ENCODE data around the gene WASL. TPM values are rescaled to one million over a fixed set of nuclear protein-coding genes. Genes with fewer than 3 reads are reported as not detected.
"Not testable (repeated sequence)": the region's sequence is repeated elsewhere in the genome, so short reads cannot be mapped to it uniquely, and the experiment has no call there.

WASL gene
- polyA plus RNA-seq (ENCODE audit: low read depth in 6 of 6) = 1 to 10 TPM in 5 of 6 donors, under 1 TPM in 1; 0.63 to 3.9 (median 3.3) TPM

DNA sequence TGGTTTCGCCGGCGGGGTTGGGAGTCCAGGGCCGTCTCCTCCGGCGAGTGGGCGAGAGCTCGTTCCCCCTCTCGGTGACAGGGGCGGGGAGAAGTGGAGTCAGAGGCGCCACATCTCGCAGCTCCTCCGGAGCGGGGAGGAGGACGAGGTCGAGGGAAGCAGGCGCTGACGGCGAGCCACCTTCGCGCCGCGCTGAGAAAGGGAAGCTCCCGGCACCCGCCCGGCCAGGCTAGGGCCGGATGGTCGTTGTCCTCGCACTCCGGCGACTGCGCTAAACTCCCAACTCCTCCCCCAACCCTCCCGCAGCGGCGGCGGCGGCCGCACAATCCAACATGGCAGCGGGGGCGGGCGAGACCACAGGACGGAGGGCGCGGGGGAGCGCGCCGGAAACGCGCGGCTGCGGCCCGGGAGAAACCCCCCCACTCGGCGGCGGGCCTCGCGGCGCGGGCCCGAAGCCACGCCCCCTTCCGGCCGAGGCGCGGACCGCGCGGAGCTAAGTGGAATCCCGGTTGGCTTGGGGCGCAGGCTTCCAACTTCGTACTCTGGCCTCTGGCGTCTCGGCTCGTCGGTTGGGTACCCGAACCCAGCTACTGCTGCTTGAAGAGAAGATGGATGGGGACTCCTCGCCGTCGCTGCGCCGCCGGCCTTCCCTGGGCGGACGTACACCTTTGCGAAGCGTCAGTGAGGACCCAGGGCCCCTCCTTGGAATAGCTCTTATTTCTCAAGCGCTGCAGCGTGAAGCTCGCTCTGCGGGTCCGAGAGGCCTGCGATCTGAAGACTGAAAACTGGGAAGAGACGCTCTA, at the start of gene WASL:
TSS of gene WASL (minus strand) at position 270 of the 803 bp plus-strand sequence. CDS start at position 1, 269 bp downstream.
- Mint-ChIP-seq H3K4me3 (peak within 1 kb of the TSS; percentile 76 to 97 (median 94)), H3K4me1 (peaks cover 40 to 50% (median 48%) of the 10 kb centered on the region in 3 donors), H3K9me3 (no peaks in the 10 kb centered on the region), H3K27ac (peak within 1 kb of the TSS; percentile 90 to 96 (median 93)), H3K36me3 (no peaks in the 10 kb centered on the region), H3K27me3 (no peaks in the 10 kb centered on the region)
- peak; percentile 81 for ATAC-seq (ENCODE audit: low read depth in 2 of 2)
- peak; percentile 91 for DNase-seq

DNA sequence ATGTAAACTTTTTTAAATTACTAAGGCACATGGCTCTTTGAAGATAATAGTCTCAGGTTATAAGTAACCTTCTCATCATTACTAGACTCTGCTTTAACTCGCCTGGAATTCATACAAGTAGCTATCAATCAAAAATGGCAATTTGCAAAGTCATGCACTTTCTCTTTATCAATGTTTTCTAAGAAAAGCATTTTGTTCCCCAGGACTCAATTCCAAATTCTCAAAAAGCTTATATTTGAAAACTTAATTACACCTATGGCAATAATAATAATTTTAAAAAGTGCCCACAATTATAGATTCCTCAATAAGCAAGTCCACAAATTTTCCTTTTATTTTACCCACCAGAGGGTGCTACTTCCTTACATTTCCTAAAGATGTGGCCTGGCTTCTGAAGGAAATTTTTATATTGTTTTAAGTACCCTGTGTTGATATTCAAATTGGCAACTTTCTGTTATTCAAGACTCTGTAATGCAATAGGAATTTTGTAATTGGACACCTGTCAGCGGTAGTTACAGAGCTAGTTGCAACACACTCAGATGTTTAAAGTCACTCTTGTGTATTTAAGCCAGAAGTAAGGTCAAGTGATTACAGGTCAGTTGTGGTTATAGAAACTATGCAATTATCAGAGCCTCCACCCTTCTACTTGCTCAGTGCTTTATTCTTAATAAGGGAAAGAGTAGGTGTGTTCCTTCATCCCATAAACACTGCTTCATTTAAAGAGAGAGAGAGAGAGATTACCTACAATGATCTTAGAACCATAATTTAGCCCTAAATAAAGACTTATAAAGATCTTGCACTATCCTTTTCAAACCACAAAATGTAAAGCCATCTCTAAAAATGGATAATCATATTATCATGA, 49.1 kb upstream of the WASL start:
- H3K4me1 Mint-ChIP-seq = no peaks in the 10 kb centered on the region
- no peak overlapping the region for H3K27ac Mint-ChIP-seq
- no peak overlapping the region for H3K4me3 Mint-ChIP-seq
- H3K36me3 Mint-ChIP-seq = peaks cover 0 to 7% of the 10 kb centered on the region in 2 donors
- DNase-seq (no peak), ATAC-seq (ENCODE audit: low read depth in 2 of 2) (no peak)
- H3K9me3 Mint-ChIP-seq = peaks cover 0 to 2% (median 0%) of the 10 kb centered on the region in 7 donors
- H3K27me3 Mint-ChIP-seq = peaks cover 0 to 10% (median 5%) of the 10 kb centered on the region in 3 donors

GRCh38 chr7:123796568-123796967, 47.8 kb upstream of the WASL start:
- Mint-ChIP-seq H3K4me3 (no peak overlapping the region), H3K27me3 (peaks cover 0 to 10% (median 5%) of the 10 kb centered on the region in 3 donors), H3K36me3 (peaks cover 0 to 7% of the 10 kb centered on the region in 2 donors), H3K27ac (no peak overlapping the region), H3K9me3 (peaks cover 0 to 2% (median 0%) of the 10 kb centered on the region in 7 donors), H3K4me1 (no peaks in the 10 kb centered on the region)
- no peak for DNase-seq
- no peak for ATAC-seq (ENCODE audit: low read depth in 2 of 2)

GRCh38 chr7:123795917-123796316, 47.1 kb upstream of the WASL start:
- peaks cover 0 to 10% (median 5%) of the 10 kb centered on the region in 3 donors for H3K27me3 Mint-ChIP-seq
- H3K4me1 Mint-ChIP-seq = no peaks in the 10 kb centered on the region
- no peak overlapping the region for H3K4me3 Mint-ChIP-seq
- H3K9me3 Mint-ChIP-seq = peaks cover 0 to 2% (median 0%) of the 10 kb centered on the region in 7 donors
- no peak overlapping the region for H3K27ac Mint-ChIP-seq
- DNase-seq (no peak), ATAC-seq (ENCODE audit: low read depth in 2 of 2) (no peak)
- peaks cover 0 to 7% of the 10 kb centered on the region in 2 donors for H3K36me3 Mint-ChIP-seq

DNA sequence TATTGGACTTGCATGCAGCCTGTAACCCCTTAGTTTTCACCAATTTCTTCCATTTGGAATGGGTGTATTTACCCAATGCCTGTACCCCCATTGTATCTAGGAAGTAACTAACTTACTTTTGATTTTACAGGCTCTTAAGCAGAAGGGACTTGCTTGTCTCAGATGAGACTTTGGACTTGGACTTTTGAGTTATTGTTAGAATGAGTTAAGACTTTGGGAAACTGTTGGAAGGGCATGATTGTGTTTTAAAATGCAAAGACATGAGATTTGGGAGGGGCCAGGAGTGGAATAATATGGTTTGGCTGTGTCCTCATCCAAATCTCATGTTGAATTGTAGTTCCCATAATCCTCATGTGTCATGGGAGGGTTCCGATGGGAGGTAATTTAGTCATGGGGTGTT, 46.3 kb upstream of the WASL start:
- not testable (repeated sequence) for H3K27ac Mint-ChIP-seq; DNase-seq; H3K9me3 Mint-ChIP-seq; H3K27me3 Mint-ChIP-seq; ATAC-seq (ENCODE audit: low read depth in 2 of 2); H3K4me1 Mint-ChIP-seq; H3K4me3 Mint-ChIP-seq; H3K36me3 Mint-ChIP-seq

- no peak for ATAC-seq (ENCODE audit: low read depth in 2 of 2)
These were observed 43.7 kb upstream of the WASL start for GRCh38 chr7:123792547-123792946.

GRCh38 chr7:123791001-123791400, 42.2 kb upstream of the WASL start:
- no peak for DNase-seq
- Mint-ChIP-seq H3K36me3 (peaks cover 0 to 3% of the 10 kb centered on the region in 2 donors), H3K4me3 (no peak overlapping the region), H3K4me1 (no peaks in the 10 kb centered on the region), H3K27me3 (peaks cover 0 to 10% (median 0%) of the 10 kb centered on the region in 3 donors), H3K27ac (no peak overlapping the region), H3K9me3 (peaks cover 0 to 2% (median 0%) of the 10 kb centered on the region in 7 donors)
- ATAC-seq (ENCODE audit: low read depth in 2 of 2) = no peak

More at GRCh38 chr7:123792547-123792946, 43.7 kb upstream of the WASL start:
- Mint-ChIP-seq H3K27me3 (peaks cover 0 to 10% (median 0%) of the 10 kb centered on the region in 3 donors), H3K9me3 (peaks cover 0 to 2% (median 0%) of the 10 kb centered on the region in 7 donors), H3K36me3 (peaks cover 0 to 7% of the 10 kb centered on the region in 2 donors), H3K4me1 (no peaks in the 10 kb centered on the region), H3K4me3 (peak overlapping the region in 1 of 8 donors; percentile 32), H3K27ac (peak overlapping the region in 1 of 6 donors; percentile 49)
- no peak for DNase-seq

- ATAC-seq (ENCODE audit: low read depth in 2 of 2) = no peak
- Mint-ChIP-seq H3K4me3 (no peak overlapping the region), H3K4me1 (no peaks in the 10 kb centered on the region), H3K27ac (peak overlapping the region in 1 of 6 donors; percentile 11), H3K27me3 (peaks cover 0 to 4% (median 0%) of the 10 kb centered on the region in 3 donors), H3K36me3 (no peaks in the 10 kb centered on the region), H3K9me3 (peaks cover 0 to 2% (median 0%) of the 10 kb centered on the region in 7 donors)
- DNase-seq = no peak
These were observed 41.0 kb upstream of the WASL start for GRCh38 chr7:123789817-123790216.

GRCh38 chr7:123789206-123789784, 40.5 kb upstream of the WASL start:
- Mint-ChIP-seq H3K4me3 (no peak overlapping the region), H3K4me1 (no peaks in the 10 kb centered on the region), H3K36me3 (no peaks in the 10 kb centered on the region), H3K27me3 (no peaks in the 10 kb centered on the region), H3K9me3 (peaks cover 0 to 1% (median 0%) of the 10 kb centered on the region in 7 donors), H3K27ac (no peak overlapping the region)
- no peak for DNase-seq
- ATAC-seq (ENCODE audit: low read depth in 2 of 2) = no peak

GRCh38 chr7:123788584-123788983, 39.8 kb upstream of the WASL start:
- H3K4me3 Mint-ChIP-seq = no peak overlapping the region
- no peaks in the 10 kb centered on the region for H3K4me1 Mint-ChIP-seq
- no peaks in the 10 kb centered on the region for H3K27me3 Mint-ChIP-seq
- no peaks in the 10 kb centered on the region for H3K36me3 Mint-ChIP-seq
- H3K27ac Mint-ChIP-seq = no peak overlapping the region
- ATAC-seq (ENCODE audit: low read depth in 2 of 2) (no peak), DNase-seq (no peak)
- H3K9me3 Mint-ChIP-seq = peaks cover 0 to 1% (median 0%) of the 10 kb centered on the region in 7 donors

GRCh38 chr7:123787220-123788007, 38.6 kb upstream of the WASL start:
- no peak overlapping the region for H3K27ac Mint-ChIP-seq
- ATAC-seq (ENCODE audit: low read depth in 2 of 2) (no peak), DNase-seq (no peak)
- no peaks in the 10 kb centered on the region for H3K36me3 Mint-ChIP-seq
- H3K4me1 Mint-ChIP-seq = no peaks in the 10 kb centered on the region
- H3K27me3 Mint-ChIP-seq = no peaks in the 10 kb centered on the region
- no peak overlapping the region for H3K4me3 Mint-ChIP-seq
- no peaks in the 10 kb centered on the region for H3K9me3 Mint-ChIP-seq

- Mint-ChIP-seq H3K9me3 (no peaks in the 10 kb centered on the region), H3K27me3 (peaks cover 0 to 3% (median 0%) of the 10 kb centered on the region in 3 donors), H3K4me1 (no peaks in the 10 kb centered on the region), H3K27ac (no peak overlapping the region), H3K4me3 (no peak overlapping the region), H3K36me3 (no peaks in the 10 kb centered on the region)
- no peak for DNase-seq
- no peak for ATAC-seq (ENCODE audit: low read depth in 2 of 2)
These were observed 35.5 kb upstream of the WASL start for GRCh38 chr7:123784263-123784662.

All from naive B cell (primary cell).